ENCODE measurements around the gene NXPE3. TPM values are rescaled to one million over a fixed set of nuclear protein-coding genes. Genes with fewer than 3 reads are reported as not detected.

The NXPE3 gene
- total and polyA plus RNA-seq, 2 experiments from 2014 or later = 5.4 to 12.6 TPM

DNA sequence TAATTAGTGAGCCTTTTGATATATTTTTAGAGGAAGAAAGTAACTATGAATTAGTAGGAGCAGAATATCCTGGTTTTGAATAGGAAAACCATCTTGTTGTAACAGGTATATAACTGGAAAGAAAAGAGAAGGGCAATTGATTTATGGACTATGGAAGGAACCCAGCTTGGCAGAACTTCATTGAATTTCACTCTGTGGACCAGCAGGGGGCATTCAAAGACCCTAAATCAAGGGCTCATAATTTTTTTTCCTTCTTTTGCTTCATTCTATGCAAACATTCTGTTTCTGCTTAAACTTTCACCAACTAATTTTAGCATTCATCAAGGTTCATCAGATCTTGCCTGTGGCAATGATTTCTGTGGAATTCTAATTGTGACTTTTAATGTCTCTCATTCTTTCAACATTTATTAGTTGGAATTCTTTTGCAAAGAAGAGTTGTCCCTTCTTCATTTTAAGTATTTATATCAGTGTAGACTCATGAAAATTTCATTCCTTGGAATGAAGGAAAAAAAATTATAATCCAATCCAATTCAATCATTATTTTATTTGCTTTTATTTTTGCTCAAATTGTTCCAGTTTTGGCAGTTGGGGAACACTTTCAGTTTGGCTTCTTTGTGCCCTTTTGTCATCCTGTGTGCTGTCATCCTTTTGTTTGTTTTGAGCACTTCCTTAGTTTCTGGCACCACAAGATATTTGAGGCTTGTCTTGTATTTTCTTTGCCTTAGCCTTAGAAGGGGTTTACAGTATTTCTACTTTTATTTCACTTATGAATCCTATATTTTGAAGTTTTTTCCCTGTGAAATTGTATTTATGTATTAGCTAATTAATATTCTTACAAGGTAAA is 30.4 kb downstream of the NXPE3 start:
- no peaks in the 10 kb centered on the region for H4K20me1 ChIP-seq (ENCODE audit: insufficient read depth)
- peaks cover 20% of the 10 kb centered on the region for H3K4me1 ChIP-seq (ENCODE audit: insufficient read depth)
- no peak overlapping the region for H2AFZ ChIP-seq
- H3K27ac ChIP-seq = no peak overlapping the region
- TF ChIP-seq EZH2phosphoT487 (IDR thresholded peaks at IDR 0.05; ENCODE audit: insufficient read depth, low read depth) = no peak
- TF ChIP-seq EZH2 (IDR thresholded peaks at IDR 0.05; ENCODE audit: insufficient read depth, poor library complexity, severe bottlenecking) = no peak
- H3K9me3 ChIP-seq (ENCODE audit: low read depth) = no peaks in the 10 kb centered on the region
- H3K4me2 ChIP-seq (ENCODE audit: unreplicated experiment) = no peak overlapping the region
- DNase-seq = peak; percentile 66
- 0 out of 2 replicates have a peak, but pooled peaks cover 12% of the 10 kb centered on the region for H3F3A ChIP-seq (ENCODE audit: insufficient read depth)
- peak overlapping the region; percentile 19; the same call in 1 of the 2 replicates for H3K9ac ChIP-seq
- in situ Hi-C loops (cut with MboI) = loop anchor here (5.0 to 25.0 kb wide), 2 partner anchors 413 to 728 kb away; no protein-coding TSS in a partner anchor
- H3K36me3 ChIP-seq (ENCODE audit: low read depth) = no peaks in the 10 kb centered on the region
- no peaks in the 10 kb centered on the region for H3K79me2 ChIP-seq (ENCODE audit: insufficient read depth)
- no peaks in the 10 kb centered on the region for H3K9me2 ChIP-seq (ENCODE audit: insufficient read depth)
- H3K27me3 ChIP-seq (replicated peaks; ENCODE audit: insufficient read depth) = no peaks in the 10 kb centered on the region
- no peak overlapping the region for H3K4me3 ChIP-seq

DNA sequence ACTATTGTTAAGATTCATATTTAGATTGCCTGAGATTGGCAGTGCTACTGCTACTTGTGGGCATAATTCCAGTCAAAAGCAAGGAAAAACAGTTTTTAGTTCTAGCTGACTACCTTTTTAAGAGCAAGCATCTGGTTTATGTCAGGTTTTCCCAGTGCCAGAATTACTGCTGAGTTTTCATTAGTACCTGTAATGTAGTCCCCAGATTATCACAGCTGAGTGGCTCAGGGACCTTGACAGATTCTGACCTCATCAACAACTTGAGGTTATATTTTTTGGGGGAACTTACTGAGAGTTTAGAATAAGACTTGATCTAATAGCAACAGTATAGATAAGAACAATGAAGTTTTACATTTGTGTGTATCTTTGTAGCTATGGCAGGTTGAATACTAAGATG is 31.0 kb downstream of the NXPE3 start:
- Histone ChIP-seq H3K27me3 (replicated peaks; ENCODE audit: insufficient read depth) (no peaks in the 10 kb centered on the region), H3K4me3 (no peak overlapping the region), H3K4me2 (ENCODE audit: unreplicated experiment) (no peak overlapping the region), H3K79me2 (ENCODE audit: insufficient read depth) (no peaks in the 10 kb centered on the region), H3K9ac (peak overlapping the region; percentile 19; the same call in 1 of the 2 replicates), H3K9me2 (ENCODE audit: insufficient read depth) (no peaks in the 10 kb centered on the region), H3K9me3 (ENCODE audit: low read depth) (no peaks in the 10 kb centered on the region), H3K27ac (no peak overlapping the region), H3K4me1 (ENCODE audit: insufficient read depth) (peaks cover 20% of the 10 kb centered on the region), H4K20me1 (ENCODE audit: insufficient read depth) (no peaks in the 10 kb centered on the region), H3K36me3 (ENCODE audit: low read depth) (no peaks in the 10 kb centered on the region), H2AFZ (no peak overlapping the region), H3F3A (ENCODE audit: insufficient read depth) (0 out of 2 replicates have a peak, but pooled peaks cover 12% of the 10 kb centered on the region)
- TF ChIP-seq EZH2phosphoT487 (IDR thresholded peaks at IDR 0.05; ENCODE audit: insufficient read depth, low read depth) (no peak), EZH2 (IDR thresholded peaks at IDR 0.05; ENCODE audit: insufficient read depth, poor library complexity, severe bottlenecking) (no peak)
- DNase-seq = no peak
- in situ Hi-C loops (cut with MboI) = loop anchor here (25.0 kb wide), 1 partner anchor 727 kb away; no protein-coding TSS in a partner anchor

DNA sequence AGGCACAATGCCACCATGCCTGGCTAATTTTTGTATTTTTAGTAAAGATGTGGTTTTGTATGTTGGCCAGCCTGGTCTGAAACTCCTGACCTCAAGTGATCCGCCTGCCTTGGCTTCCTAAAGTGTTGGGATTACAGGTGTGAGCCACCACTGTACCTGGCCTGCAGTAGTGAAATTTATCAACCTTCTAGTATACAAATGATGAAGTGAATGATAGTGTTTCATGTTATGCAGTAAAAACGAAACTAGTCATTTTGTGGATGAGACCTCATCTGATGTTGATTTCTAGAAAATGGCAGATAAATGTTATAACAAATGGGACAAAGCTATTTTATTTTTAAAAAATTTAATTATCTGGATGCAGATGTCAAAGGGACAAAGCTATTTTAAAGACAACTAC is 32.9 kb downstream of the NXPE3 start:
- no peak overlapping the region for H3K4me3 ChIP-seq
- in situ Hi-C loops (cut with MboI) = loop anchor here (25.0 kb wide), 1 partner anchor 725 kb away; no protein-coding TSS in a partner anchor
- no peaks in the 10 kb centered on the region for H3K36me3 ChIP-seq (ENCODE audit: low read depth)
- no peaks in the 10 kb centered on the region for H3K9me3 ChIP-seq (ENCODE audit: low read depth)
- 73 to 77% methylated on average over 2 of the region's 2 CpGs for WGBS, 2 experiments (ENCODE audit: low coverage in 1 of 2, low lambda C conversion rate in 2 of 2, missing lambda C conversion rate in 2 of 2)
- no peaks in the 10 kb centered on the region for H3K27me3 ChIP-seq (replicated peaks; ENCODE audit: insufficient read depth)
- H2AFZ ChIP-seq = no peak overlapping the region
- no peak for DNase-seq
- H3K9me2 ChIP-seq (ENCODE audit: insufficient read depth) = no peaks in the 10 kb centered on the region
- peaks cover 19% of the 10 kb centered on the region for H3K4me1 ChIP-seq (ENCODE audit: insufficient read depth)
- H3K9ac ChIP-seq = no peak overlapping the region
- no peak overlapping the region for H3K4me2 ChIP-seq (ENCODE audit: unreplicated experiment)
- no peaks in the 10 kb centered on the region for H4K20me1 ChIP-seq (ENCODE audit: insufficient read depth)
- 0 out of 2 replicates have a peak, but pooled peaks cover 2% of the 10 kb centered on the region for H3F3A ChIP-seq (ENCODE audit: insufficient read depth)
- no peak for TF ChIP-seq EZH2 (IDR thresholded peaks at IDR 0.05; ENCODE audit: insufficient read depth, poor library complexity, severe bottlenecking)
- no peak for TF ChIP-seq EZH2phosphoT487 (IDR thresholded peaks at IDR 0.05; ENCODE audit: insufficient read depth, low read depth)
- H3K79me2 ChIP-seq (ENCODE audit: insufficient read depth) = no peaks in the 10 kb centered on the region
- no peak overlapping the region for H3K27ac ChIP-seq

DNA sequence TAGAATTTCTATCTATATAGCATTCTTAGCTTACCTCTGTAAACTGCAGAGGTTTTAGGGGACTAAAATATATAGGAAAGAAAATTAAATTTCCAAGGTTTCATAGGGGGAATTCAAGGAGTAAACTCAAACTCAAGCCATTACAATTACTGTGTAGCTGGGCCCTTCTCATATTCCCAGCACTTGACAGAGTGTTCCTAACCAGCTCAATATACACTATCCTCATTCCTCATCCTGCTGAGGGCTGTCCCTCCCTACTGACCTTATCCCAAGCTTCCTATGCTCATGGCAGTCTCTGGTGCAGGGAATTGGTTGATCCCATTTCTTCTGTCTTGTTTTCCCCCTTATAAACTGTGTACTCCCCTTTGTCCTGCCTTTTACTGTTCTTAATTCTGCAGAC is 33.9 kb downstream of the NXPE3 start:
- Histone ChIP-seq H3K9me2 (ENCODE audit: insufficient read depth) (no peaks in the 10 kb centered on the region), H3K79me2 (ENCODE audit: insufficient read depth) (no peaks in the 10 kb centered on the region), H3K27ac (no peak overlapping the region), H3K4me1 (ENCODE audit: insufficient read depth) (peaks cover 17% of the 10 kb centered on the region), H3K4me3 (no peak overlapping the region), H4K20me1 (ENCODE audit: insufficient read depth) (no peaks in the 10 kb centered on the region), H3F3A (ENCODE audit: insufficient read depth) (no peaks in the 10 kb centered on the region), H2AFZ (no peak overlapping the region), H3K4me2 (ENCODE audit: unreplicated experiment) (no peak overlapping the region), H3K36me3 (ENCODE audit: low read depth) (no peaks in the 10 kb centered on the region), H3K9me3 (ENCODE audit: low read depth) (no peaks in the 10 kb centered on the region), H3K27me3 (replicated peaks; ENCODE audit: insufficient read depth) (no peaks in the 10 kb centered on the region), H3K9ac (no peak overlapping the region)
- DNase-seq = no peak
- in situ Hi-C loops (cut with MboI) = loop anchor here (25.0 kb wide), 1 partner anchor 724 kb away; no protein-coding TSS in a partner anchor
- TF ChIP-seq EZH2 (IDR thresholded peaks at IDR 0.05; ENCODE audit: insufficient read depth, poor library complexity, severe bottlenecking) = no peak
- no peak for TF ChIP-seq EZH2phosphoT487 (IDR thresholded peaks at IDR 0.05; ENCODE audit: insufficient read depth, low read depth)

Data from GM23248 (cell line).